ENCODE results near the gene RAF1.

The RAF1 gene

DNA sequence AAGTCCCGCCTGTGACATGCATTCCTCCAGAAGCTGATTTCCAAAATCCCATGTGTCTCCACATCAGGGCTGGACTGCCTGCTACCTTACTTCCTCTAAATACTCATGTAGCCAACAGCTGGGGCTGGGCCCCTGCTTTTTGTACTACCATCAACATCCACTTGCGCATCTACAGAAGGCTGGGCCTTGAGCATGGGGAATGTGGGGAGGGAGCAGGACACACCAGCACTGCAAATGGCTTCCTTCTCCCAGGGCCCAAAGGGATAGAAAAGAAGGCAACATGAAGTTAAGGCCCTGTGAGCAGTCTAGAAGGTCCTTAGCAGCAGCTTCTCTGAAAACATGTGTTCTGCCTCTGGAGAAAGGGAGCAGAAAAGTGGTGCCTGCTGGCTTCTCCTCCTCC, 79.8 kb downstream of the RAF1 start:
- Histone ChIP-seq H3K4me2 (ENCODE audit: low read depth, low read length) (no peak overlapping the region), H3K9me2 (replicated peaks; ENCODE audit: insufficient read depth, low read length) (no peaks in the 10 kb centered on the region), H3K36me3 (replicated peaks; ENCODE audit: insufficient read depth, low read length) (peaks cover 22% of the 10 kb centered on the region; the same call in 1 of the 2 replicates), H4K20me1 (ENCODE audit: insufficient read depth, low read length) (no peaks in the 10 kb centered on the region; the same call in 1 of the 2 replicates), H3K9me3 (replicated peaks; ENCODE audit: insufficient read depth, low read length) (no peaks in the 10 kb centered on the region), H3K9ac (ENCODE audit: low read length) (no peak overlapping the region), H3K79me2 (ENCODE audit: low read length) (peaks cover 37% of the 10 kb centered on the region), H3K4me1 (ENCODE audit: low read length) (no peaks in the 10 kb centered on the region), H3K27ac (ENCODE audit: low read length) (no peak overlapping the region), H2AFZ (ENCODE audit: low read length) (no peak overlapping the region), H3K27me3 (replicated peaks; ENCODE audit: insufficient read depth, low read length) (no peaks in the 10 kb centered on the region), H3F3A (ENCODE audit: insufficient read depth, low read length) (no peaks in the 10 kb centered on the region; the same call in 1 of the 2 replicates), H3K4me3 (ENCODE audit: low read length) (no peak overlapping the region)
- TF ChIP-seq EZH2phosphoT487 (IDR thresholded peaks at IDR 0.05; ENCODE audit: low read length) (no peak), CTCF (IDR thresholded peaks at IDR 0.05; ENCODE audit: low read length) (no peak), EZH2 (optimal IDR thresholded peaks at IDR 0.05; ENCODE audit: low read depth, low read length) (no peak)
- no peak for DNase-seq

DNA sequence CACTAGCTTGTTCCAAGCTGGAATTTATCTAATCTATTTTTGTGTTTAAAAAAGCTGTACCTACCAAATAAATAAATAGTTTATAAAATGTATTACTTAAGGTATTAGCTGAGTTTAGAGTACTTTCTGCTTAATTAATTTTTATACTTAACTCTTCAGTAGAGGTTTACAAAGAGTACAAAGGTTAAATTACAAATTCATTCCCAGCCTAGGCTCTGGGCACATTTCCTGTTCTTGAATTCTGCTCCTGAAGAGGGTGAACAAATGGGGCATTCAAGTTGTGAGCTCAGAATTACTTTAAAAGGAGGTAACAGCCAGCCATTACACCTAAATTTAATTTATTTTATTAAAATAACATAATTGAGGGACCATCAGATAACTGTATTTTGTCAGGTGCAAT, 80.6 kb downstream of the RAF1 start:
- no peaks in the 10 kb centered on the region; the same call in 1 of the 2 replicates for H3F3A ChIP-seq (ENCODE audit: insufficient read depth, low read length)
- DNase-seq, result no peak
- no peaks in the 10 kb centered on the region; the same call in 1 of the 2 replicates for H4K20me1 ChIP-seq (ENCODE audit: insufficient read depth, low read length)
- H3K79me2 ChIP-seq (ENCODE audit: low read length), result peaks cover 29% of the 10 kb centered on the region
- no peak overlapping the region for H2AFZ ChIP-seq (ENCODE audit: low read length)
- no peak overlapping the region for H3K9ac ChIP-seq (ENCODE audit: low read length)
- TF ChIP-seq EZH2 (optimal IDR thresholded peaks at IDR 0.05; ENCODE audit: low read depth, low read length) (no peak), EZH2phosphoT487 (IDR thresholded peaks at IDR 0.05; ENCODE audit: low read length) (no peak), CTCF (IDR thresholded peaks at IDR 0.05; ENCODE audit: low read length) (no peak)
- H3K9me2 ChIP-seq (replicated peaks; ENCODE audit: insufficient read depth, low read length), result no peaks in the 10 kb centered on the region
- no peak overlapping the region for H3K4me3 ChIP-seq (ENCODE audit: low read length)
- H3K36me3 ChIP-seq (replicated peaks; ENCODE audit: insufficient read depth, low read length), result peaks cover 21% of the 10 kb centered on the region; the same call in 1 of the 2 replicates
- no peak overlapping the region for H3K27ac ChIP-seq (ENCODE audit: low read length)
- H3K9me3 ChIP-seq (replicated peaks; ENCODE audit: insufficient read depth, low read length), result no peaks in the 10 kb centered on the region
- H3K4me2 ChIP-seq (ENCODE audit: low read depth, low read length), result no peak overlapping the region
- H3K27me3 ChIP-seq (replicated peaks; ENCODE audit: insufficient read depth, low read length), result no peaks in the 10 kb centered on the region
- no peaks in the 10 kb centered on the region for H3K4me1 ChIP-seq (ENCODE audit: low read length)

- no peaks in the 10 kb centered on the region for H3K9me3 ChIP-seq (replicated peaks; ENCODE audit: insufficient read depth, low read length)
- peaks cover 18% of the 10 kb centered on the region; the same call in 1 of the 2 replicates for H3K36me3 ChIP-seq (replicated peaks; ENCODE audit: insufficient read depth, low read length)
- H2AFZ ChIP-seq (ENCODE audit: low read length), result no peak overlapping the region
- no peaks in the 10 kb centered on the region; the same call in 1 of the 2 replicates for H4K20me1 ChIP-seq (ENCODE audit: insufficient read depth, low read length)
- TF ChIP-seq EZH2phosphoT487 (IDR thresholded peaks at IDR 0.05; ENCODE audit: low read length) (no peak), EZH2 (optimal IDR thresholded peaks at IDR 0.05; ENCODE audit: low read depth, low read length) (no peak), CTCF (IDR thresholded peaks at IDR 0.05; ENCODE audit: low read length) (no peak)
- no peaks in the 10 kb centered on the region for H3K4me1 ChIP-seq (ENCODE audit: low read length)
- no peaks in the 10 kb centered on the region for H3K9me2 ChIP-seq (replicated peaks; ENCODE audit: insufficient read depth, low read length)
- no peak overlapping the region for H3K4me2 ChIP-seq (ENCODE audit: low read depth, low read length)
- no peak for DNase-seq
- no peak overlapping the region for H3K27ac ChIP-seq (ENCODE audit: low read length)
- H3K4me3 ChIP-seq (ENCODE audit: low read length), result no peak overlapping the region
- peaks cover 24% of the 10 kb centered on the region for H3K79me2 ChIP-seq (ENCODE audit: low read length)
- H3K9ac ChIP-seq (ENCODE audit: low read length), result no peak overlapping the region
- H3K27me3 ChIP-seq (replicated peaks; ENCODE audit: insufficient read depth, low read length), result no peaks in the 10 kb centered on the region
- no peaks in the 10 kb centered on the region; the same call in 1 of the 2 replicates for H3F3A ChIP-seq (ENCODE audit: insufficient read depth, low read length)
Observed at GRCh38 chr3:12582730-12583129, 81.2 kb downstream of the RAF1 start.

All from MM.1S (cell line).